A549 (cell line): ENCODE results near the gene ACAP1. TPM values are rescaled to one million over a fixed set of nuclear protein-coding genes. Genes with fewer than 3 reads are reported as not detected.

Source experiments
- ATAC-seq, 2 experiments: fragments of 200-7000 bp in 1 of 2; fragments of >200 bp in 1 of 2; cut with Nextera tagmentation in 1 of 2; cut with Tn5 transposase in 1 of 2; 3 replicates each; pipeline versions ENCODE4 v1.8.0 to v1.9.1; 2018 to 2020; ENCODE audit warnings: mild to moderate bottlenecking in 1 of 2, moderate library complexity in 1 of 2
- CTCF ChIA-PET: fragments of 300-600 bp; sonication (Branson Sonifier 250); formaldehyde crosslinking; extraction: SDS; loops from one replicate; lab custom pipeline; 2021; ENCODE audit warnings: antibody characterized with exemption, inconsistent platforms; lab: Yijun Ruan, JAX
- POLR2A ChIA-PET: fragments of 350-600 bp; formaldehyde crosslinking; extraction: SDS; loops from one replicate; lab custom pipeline; 2021; ENCODE audit warnings: antibody characterized with exemption, inconsistent platforms; lab: Yijun Ruan, JAX
- DNase-seq, 2 experiments: peaks; one replicate each; pipeline versions ENCODE4 v3.0.0 to v3.0.0-alpha.2; 2011 to 2016; ENCODE audit warnings: low read depth in 1 of 2, low spot score in 1 of 2
- FAIRE-seq: peaks from 2 replicates; lab custom pipeline; 2011; peaks lifted over from hg19 to GRCh38; lab: Jason Lieb, UNC
- H3K27ac ChIP-seq, 2 experiments: fragments of >200 bp; sonication (Bioruptor Twin); formaldehyde crosslinking; 3 replicates each; pipeline ENCODE4 v1.5.1; 2016 to 2017
- H3K4me1 ChIP-seq: fragments of >200 bp; sonication (Bioruptor Twin); formaldehyde crosslinking; 3 replicates; pipeline ENCODE4 v1.6.1; 2016
- H3K4me2 ChIP-seq: fragments of >200 bp; sonication (Bioruptor Twin); formaldehyde crosslinking; 3 replicates; pipeline ENCODE4 v1.6.1; 2016
- H3K4me3 ChIP-seq: fragments of >200 bp; sonication (Bioruptor Twin); formaldehyde crosslinking; 3 replicates; pipeline ENCODE4 v1.5.1; 2016
- H3K9me3 ChIP-seq: fragments of >200 bp; sonication (Bioruptor Twin); formaldehyde crosslinking; 3 replicates; pipeline ENCODE4 v1.6.1; 2016
- ATOH8 ChIP-seq: fragments of 250-450 bp; sonication (Bioruptor Pico); IDR thresholded peaks from 2 replicates; pipeline ENCODE4 v1.5.0; 2020; ENCODE audit warnings: low read depth, mild to moderate bottlenecking, moderate library complexity
- BHLHE40 ChIP-seq: IDR thresholded peaks from 2 replicates; pipeline ENCODE4 v1.6.1; 2012; ENCODE audit warnings: low read depth, low read length, inconsistent platforms
- CBX2 ChIP-seq: fragments of 200-600 bp; sonication (generic); IDR thresholded peaks from 2 replicates; pipeline ENCODE4 v1.6.1; 2016; ENCODE audit warnings: low read depth, mild to moderate bottlenecking, borderline replicate concordance
- EHMT2 ChIP-seq: fragments of 200-600 bp; sonication (generic); IDR thresholded peaks from 2 replicates; pipeline ENCODE4 v1.6.1; 2016; ENCODE audit warnings: antibody characterized with exemption, low read depth, mild to moderate bottlenecking, moderate library complexity
- ESRRA ChIP-seq: fragments of 150-350 bp; IDR thresholded peaks from 2 replicates; pipeline ENCODE4 v1.6.1; 2014; ENCODE audit warnings: mild to moderate bottlenecking, low read length, borderline replicate concordance
- FOSB ChIP-seq: fragments of 250-450 bp; sonication (Bioruptor Pico); IDR thresholded peaks from 2 replicates; pipeline ENCODE4 v1.5.0; 2020; ENCODE audit warnings: mild to moderate bottlenecking, moderate library complexity
- FOXS1 ChIP-seq: fragments of 250-450 bp; sonication (Bioruptor Pico); IDR thresholded peaks from 2 replicates; pipeline ENCODE4 v1.5.0; 2020; ENCODE audit warnings: mild to moderate bottlenecking, moderate library complexity
- MAZ ChIP-seq: fragments of 150-350 bp; IDR thresholded peaks from 2 replicates; pipeline ENCODE4 v1.6.1; 2014; ENCODE audit warnings: antibody characterized with exemption, low read depth, low read length, borderline replicate concordance
- MYC ChIP-seq: IDR thresholded peaks from 2 replicates; pipeline ENCODE4 v1.6.1; 2012; ENCODE audit warnings: mild to moderate bottlenecking, inconsistent platforms, low read length, improper control_type of control experiment, borderline replicate concordance
- NPAS2 ChIP-seq: fragments of 250-450 bp; sonication (Bioruptor Pico); IDR thresholded peaks from 2 replicates; pipeline ENCODE4 v1.8.0; 2022; ENCODE audit warnings: mild to moderate bottlenecking, moderate library complexity, borderline replicate concordance
- NR3C1 ChIP-seq: fragments of >200 bp; sonication (Bioruptor Twin); formaldehyde crosslinking; IDR thresholded peaks from 3 replicates; pipeline ENCODE4 v1.6.1; 2017
- PBX3 ChIP-seq: IDR thresholded peaks from 2 replicates; pipeline ENCODE4 v1.6.1; 2012
- PHF8 ChIP-seq: fragments of 200-600 bp; sonication (generic); IDR thresholded peaks from 2 replicates; pipeline ENCODE4 v1.6.1; 2016; ENCODE audit warnings: low read depth, mild to moderate bottlenecking, antibody characterized with exemption, moderate library complexity, borderline replicate concordance
- RARB ChIP-seq: fragments of 250-450 bp; sonication (Bioruptor Pico); IDR thresholded peaks from 2 replicates; pipeline ENCODE4 v1.8.0; 2021; ENCODE audit warnings: mild to moderate bottlenecking, moderate library complexity
- RCOR1 ChIP-seq: fragments of 150-350 bp; IDR thresholded peaks from 2 replicates; pipeline ENCODE4 v1.6.1; 2014; ENCODE audit warnings: antibody characterized with exemption, low read length, low read depth
- RFX5 ChIP-seq: fragments of 450-650 bp; IDR thresholded peaks from 2 replicates; pipeline ENCODE4 v1.7.1; 2014; ENCODE audit warnings: antibody characterized with exemption, mild to moderate bottlenecking, moderate library complexity
- RNF2 ChIP-seq: fragments of 200-600 bp; sonication (generic); IDR thresholded peaks from 2 replicates; pipeline ENCODE4 v1.6.1; 2016; ENCODE audit warnings: low read depth, mild to moderate bottlenecking, antibody characterized with exemption, moderate library complexity, borderline replicate concordance
- SMC3 ChIP-seq: fragments of >200 bp; sonication (Bioruptor Twin); formaldehyde crosslinking; IDR thresholded peaks from 3 replicates; pipeline ENCODE4 v1.6.1; 2018; ENCODE audit warnings: inconsistent platforms
- WGBS: methylation state at CpG from one replicate; pipeline ENCODE4 v1.1.6; 2017; ENCODE audit errors: missing lambda C conversion rate; 5-methylcytosine and 5-hydroxymethylcytosine counted together
- polyA plus RNA-seq, 4 experiments: library from polyadenylated mRNA; depleted of rRNA in 3 of 4; stranded (reverse); fragments of >200 nt; fragmentation: RNase III in 1 of 4; extraction: RNeasy Plus Mini Kit Qiagen cat#74134 plus additional on column Dnase treatment in 1 of 4; gene quantifications; 2 replicates in 3 of 4; 3 replicates in 1 of 4; pipeline ENCODE4 v1.2.3, GENCODE V29; 2011 to 2017
- TF ChIP-seq, protein P1 (sequence below): fragments of >200 bp; sonication (Bioruptor Twin); formaldehyde crosslinking; IDR thresholded peaks from 2 replicates; pipeline ENCODE4 v1.6.1; 2016

The ACAP1 gene
- polyA plus RNA-seq, 2 of the 4 experiments (the other 2 are of a cell fraction), result 0.41 to 1.3 TPM

GRCh38 chr17:7317161-7317803, 19.0 kb upstream of the ACAP1 start:
- POLR2A ChIA-PET, result interaction anchor here (1.5 kb wide), 1 partner anchor 12 kb away, joined by 4 read pairs; the partner anchor contains the start of gene NEURL4
- FAIRE-seq (no peak), DNase-seq (no peak), ATAC-seq (no peak)
- Histone ChIP-seq H3K27ac (no peak overlapping the region), H3K4me3 (no peak overlapping the region), H3K4me2 (no peak overlapping the region), H3K4me1 (peaks cover 26% of the 10 kb centered on the region; the same call in 2 of the 3 replicates), H3K9me3 (no peaks in the 10 kb centered on the region)
- CTCF ChIA-PET, result interaction anchor here (0.5 to 6.1 kb wide), 13 partner anchors 8 to 199 kb away, joined by 3 to 58 read pairs (median 4); partner anchors contain the start of gene NEURL4
- no peak for TF ChIP-seq RNF2
- TF ChIP-seq MAZ, result no peak
- TF ChIP-seq, protein P1, sequence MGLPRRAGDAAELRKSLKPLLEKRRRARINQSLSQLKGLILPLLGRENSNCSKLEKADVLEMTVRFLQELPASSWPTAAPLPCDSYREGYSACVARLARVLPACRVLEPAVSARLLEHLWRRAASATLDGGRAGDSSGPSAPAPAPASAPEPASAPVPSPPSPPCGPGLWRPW, result no peak
- no peak for TF ChIP-seq PHF8
- TF ChIP-seq BHLHE40, result no peak
- WGBS, result 90% methylated on average over 16 of the region's 16 CpGs

DNA sequence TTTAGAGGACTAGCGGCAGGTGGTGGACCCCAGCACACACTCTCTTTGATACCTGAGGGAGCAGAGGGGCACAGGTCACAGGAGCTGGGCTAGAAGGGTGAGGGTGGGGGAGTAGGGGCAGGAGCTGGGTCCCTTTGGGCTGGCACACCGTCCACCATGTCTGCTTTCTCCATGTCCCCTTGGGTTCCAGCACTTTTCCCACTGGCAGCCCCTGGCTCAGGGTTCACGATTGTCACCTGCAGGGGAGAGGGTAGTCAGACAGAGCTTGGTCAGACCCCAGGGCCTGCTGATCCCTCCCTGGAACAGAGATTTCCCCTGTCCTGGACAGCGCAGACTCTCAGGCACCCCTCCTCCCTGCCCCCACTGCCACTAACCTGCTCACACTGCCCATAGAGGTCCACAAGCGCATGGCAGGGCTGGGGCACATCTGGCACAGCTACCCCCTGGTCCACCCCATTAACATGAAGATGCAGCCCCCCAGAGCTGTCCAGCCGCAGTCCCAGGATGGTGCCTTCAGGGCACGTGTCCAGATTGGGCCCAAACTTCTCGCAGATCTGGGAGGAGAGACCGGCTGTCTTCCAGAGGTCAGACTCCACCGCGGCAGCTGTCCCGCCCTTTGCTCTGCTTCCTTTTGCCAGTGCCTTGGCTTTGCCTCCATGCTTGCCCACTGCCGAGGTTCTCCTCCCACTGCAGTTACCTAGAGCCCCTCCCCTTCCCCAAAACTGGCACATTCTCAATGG, 18.0 kb upstream of the ACAP1 start:
- CTCF ChIA-PET, result interaction anchor here (0.6 to 6.1 kb wide), 11 partner anchors 8 to 273 kb away, joined by 3 to 58 read pairs (median 5); partner anchors contain the start of gene NEURL4
- POLR2A ChIA-PET, result interaction anchor here (0.6 to 1.5 kb wide), 2 partner anchors 9 to 11 kb away, joined by 3 to 4 read pairs; partner anchors contain the start of gene NEURL4
- Histone ChIP-seq H3K27ac (no peak overlapping the region), H3K4me2 (no peak overlapping the region)
- no peak for TF ChIP-seq EHMT2
- TF ChIP-seq RCOR1, result no peak
- no peak for TF ChIP-seq PBX3
- TF ChIP-seq ESRRA, result no peak
- no peak for TF ChIP-seq RARB (CRISPR knock-in tag)
- no peak for TF ChIP-seq SMC3
- no peak for TF ChIP-seq FOXS1 (CRISPR knock-in tag)
- no peak for TF ChIP-seq FOSB
- no peak for TF ChIP-seq RFX5
- TF ChIP-seq ATOH8 (CRISPR knock-in tag), result no peak
- TF ChIP-seq NR3C1, result no peak
- no peak for TF ChIP-seq NPAS2 (CRISPR knock-in tag)
- TF ChIP-seq BHLHE40, result no peak
- TF ChIP-seq, all 56 proteins: peak for 0
- FAIRE-seq, result no peak
- ATAC-seq, result no peak
- peaks cover 16% of the 10 kb centered on the region; the same call in 2 of the 3 replicates for H3K4me1 ChIP-seq
- DNase-seq, result no peak
- WGBS, result 93% methylated on average over 13 of the region's 13 CpGs
- H3K4me3 ChIP-seq, result no peak overlapping the region
- no peaks in the 10 kb centered on the region for H3K9me3 ChIP-seq

GRCh38 chr17:7321466-7321865, 14.9 kb upstream of the ACAP1 start:
- ATAC-seq (no peak), FAIRE-seq (no peak)
- WGBS, result 96% methylated on average over 15 of the region's 15 CpGs
- Histone ChIP-seq H3K4me2 (no peak overlapping the region), H3K27ac (no peak overlapping the region)
- POLR2A ChIA-PET, result interaction anchor here (1.3 kb wide), 1 partner anchor 8 kb away, joined by 5 read pairs; no protein-coding TSS in a partner anchor
- CTCF ChIA-PET, result interaction anchor here (0.7 to 23.9 kb wide), 8 partner anchors 11 to 239 kb away, joined by 3 to 433 read pairs (median 4); partner anchors contain the start of genes ACAP1 and TMEM95
- TF ChIP-seq FOXS1 (CRISPR knock-in tag) (no peak), NPAS2 (CRISPR knock-in tag) (no peak), MYC (no peak), EHMT2 (no peak), CBX2 (no peak)
- TF ChIP-seq, protein P1, result no peak
- TF ChIP-seq, all 56 proteins: peak for 0
- Histone ChIP-seq H3K4me3 (no peak overlapping the region), H3K9me3 (no peaks in the 10 kb centered on the region), H3K4me1 (no peaks in the 10 kb centered on the region)
- DNase-seq, result no peak
